Measurements from ENCODE around the gene CLEC18C.
"Not testable (repeated sequence)": the region's sequence is repeated elsewhere in the genome, so short reads cannot be mapped to it uniquely, and the experiment has no call there.

Gene CLEC18C

GRCh38 chr16:70218586-70218985, 45.0 kb downstream of the CLEC18C start:
- not testable (repeated sequence) for DNase-seq

- not testable (repeated sequence) for DNase-seq
These were observed 49.0 kb downstream of the CLEC18C start for GRCh38 chr16:70222574-70222973.

- DNase-seq: not testable (repeated sequence)
These were observed 49.6 kb downstream of the CLEC18C start for GRCh38 chr16:70223216-70223615.

GRCh38 chr16:70223971-70224513, 50.5 kb downstream of the CLEC18C start:
- not testable (repeated sequence) for DNase-seq

GRCh38 chr16:70224645-70225044, 51.1 kb downstream of the CLEC18C start:
- DNase-seq: not testable (repeated sequence)

- DNase-seq: not testable (repeated sequence)
These were observed 51.8 kb downstream of the CLEC18C start for GRCh38 chr16:70225430-70225829.

- DNase-seq: not testable (repeated sequence)
These were observed 52.4 kb downstream of the CLEC18C start for GRCh38 chr16:70226024-70226423.

GRCh38 chr16:70231831-70232230, 58.2 kb downstream of the CLEC18C start:
- DNase-seq: peak; percentile 9

Measured in NCI-H2171 (cell line).